Stimulated activated CD8-positive, alpha-beta memory T cell treated with anti-CD3 and anti-CD28 coated beads, Interleukin-15, amount 100 ng/mL, for 48 hours (primary cell): ENCODE measurements around the gene PXDN.

Experiments used
- DNase-seq, 2 donors: peaks; one replicate each; pipeline ENCODE4 v3.0.0-alpha.2; 2020; ENCODE audit warnings: low read depth in 2 of 2

Gene PXDN

DNA sequence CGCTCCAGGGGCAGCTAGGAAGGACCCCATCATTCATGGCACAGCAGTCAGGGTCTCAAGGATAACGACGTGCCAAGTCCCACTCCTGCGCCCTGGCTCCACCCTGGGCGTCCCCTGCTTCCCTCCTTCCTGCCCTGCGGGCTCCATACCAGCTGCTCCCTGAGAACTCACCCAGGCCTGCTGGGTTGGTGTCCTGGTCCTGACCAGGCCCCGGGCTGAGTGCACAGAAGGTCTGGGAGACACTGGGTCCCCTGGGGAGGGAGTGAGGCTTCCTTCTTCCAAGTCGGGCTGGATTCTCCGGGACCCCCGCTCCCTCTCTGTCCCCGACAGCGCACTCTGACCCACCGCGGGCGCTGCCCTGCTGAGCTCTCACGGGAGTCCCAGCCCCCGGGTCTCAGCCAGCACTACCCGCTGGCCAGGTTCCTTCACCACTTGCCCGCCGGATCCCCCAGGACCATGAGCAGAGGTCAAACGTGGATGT, 160.2 kb downstream of the PXDN start:
- no peak for DNase-seq

DNA sequence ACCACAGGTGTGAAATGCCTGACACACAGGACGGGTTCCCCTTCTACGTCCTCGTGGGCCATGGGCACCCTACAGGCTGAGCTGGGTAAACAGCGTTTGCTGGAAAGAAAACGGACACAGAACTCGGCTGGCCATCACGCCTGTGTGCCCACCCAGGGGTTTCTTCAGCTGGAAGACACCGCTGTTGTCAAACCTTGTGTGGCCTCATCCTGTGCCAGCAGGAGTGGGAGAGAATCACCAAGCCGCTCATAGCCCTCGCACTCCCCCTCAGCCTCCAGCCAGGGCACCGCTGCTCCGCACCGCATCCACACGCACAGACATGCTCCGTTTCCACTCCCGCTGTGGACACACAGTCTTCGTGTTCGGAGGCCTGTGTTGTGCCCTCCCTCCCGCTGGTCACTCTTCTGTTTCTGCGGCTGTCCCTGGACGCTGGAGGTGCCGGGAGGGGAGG, 161.4 kb downstream of the PXDN start:
- no peak for DNase-seq

DNA sequence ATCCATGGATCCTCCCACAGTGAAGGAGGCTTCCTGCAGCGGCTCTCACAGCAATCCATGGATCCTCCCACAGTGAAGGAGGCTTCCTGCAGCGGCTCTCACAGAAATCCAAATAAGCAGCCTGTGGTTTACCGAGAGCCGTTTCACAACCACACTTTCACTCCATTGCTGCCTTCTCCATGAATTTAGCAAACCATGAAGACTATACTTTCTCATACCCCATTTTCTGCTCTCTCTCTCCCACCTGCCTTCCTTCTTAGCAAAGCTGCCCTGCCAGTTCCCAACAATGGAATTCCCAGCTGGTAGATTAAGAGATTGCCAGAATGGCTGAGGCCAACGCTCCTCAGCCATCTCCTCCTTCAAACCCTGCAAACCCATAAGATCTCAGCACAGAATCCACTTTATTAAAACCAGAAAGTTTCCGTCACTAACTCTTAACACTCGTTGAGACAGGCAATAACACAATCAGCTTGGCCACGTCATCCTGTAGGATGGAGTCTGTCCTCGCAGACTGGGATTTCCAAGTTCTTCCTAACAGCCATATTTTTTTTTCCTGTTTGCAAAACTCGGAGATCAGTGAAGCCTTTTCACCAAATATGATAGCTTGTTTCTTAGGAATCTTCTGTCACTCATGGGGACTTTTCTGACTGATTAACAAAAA, 162.2 kb downstream of the PXDN start:
- DNase-seq = no peak
